Hepatocyte (in vitro differentiated cells): ENCODE results near the gene CISD2.

Experiments used
- EZH2 ChIP-seq: fragments of 200-600 bp; sonication (generic); IDR thresholded peaks from 2 replicates; pipeline ENCODE4 v1.6.1; 2016; ENCODE audit warnings: antibody characterized with exemption, mild to moderate bottlenecking, borderline replicate concordance
- TF ChIP-seq, protein P1 (sequence below): fragments of 200-600 bp; sonication (generic); IDR thresholded peaks from 2 replicates; pipeline ENCODE4 v1.5.1; 2016; ENCODE audit warnings: antibody characterized with exemption, mild to moderate bottlenecking; ENCODE audit not compliant: poor library complexity

- TF ChIP-seq, protein P1, sequence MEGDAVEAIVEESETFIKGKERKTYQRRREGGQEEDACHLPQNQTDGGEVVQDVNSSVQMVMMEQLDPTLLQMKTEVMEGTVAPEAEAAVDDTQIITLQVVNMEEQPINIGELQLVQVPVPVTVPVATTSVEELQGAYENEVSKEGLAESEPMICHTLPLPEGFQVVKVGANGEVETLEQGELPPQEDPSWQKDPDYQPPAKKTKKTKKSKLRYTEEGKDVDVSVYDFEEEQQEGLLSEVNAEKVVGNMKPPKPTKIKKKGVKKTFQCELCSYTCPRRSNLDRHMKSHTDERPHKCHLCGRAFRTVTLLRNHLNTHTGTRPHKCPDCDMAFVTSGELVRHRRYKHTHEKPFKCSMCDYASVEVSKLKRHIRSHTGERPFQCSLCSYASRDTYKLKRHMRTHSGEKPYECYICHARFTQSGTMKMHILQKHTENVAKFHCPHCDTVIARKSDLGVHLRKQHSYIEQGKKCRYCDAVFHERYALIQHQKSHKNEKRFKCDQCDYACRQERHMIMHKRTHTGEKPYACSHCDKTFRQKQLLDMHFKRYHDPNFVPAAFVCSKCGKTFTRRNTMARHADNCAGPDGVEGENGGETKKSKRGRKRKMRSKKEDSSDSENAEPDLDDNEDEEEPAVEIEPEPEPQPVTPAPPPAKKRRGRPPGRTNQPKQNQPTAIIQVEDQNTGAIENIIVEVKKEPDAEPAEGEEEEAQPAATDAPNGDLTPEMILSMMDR: no peak
- no peak for TF ChIP-seq EZH2
Measured at GRCh38 chr4:102819588-102820365, 49.0 kb upstream of the CISD2 start.
